ENCODE data around the gene DUSP16.
"Not testable (repeated sequence)": the region's sequence is repeated elsewhere in the genome, so short reads cannot be mapped to it uniquely, and the experiment has no call there.

DUSP16 gene

GRCh38 chr12:12562585-12563261, at the start of gene DUSP16:
DUSP16 (minus strand) TSS chr12:12562863; CDS start chr12:12521098, 41,765 bp downstream.
- H3K36me3 Mint-ChIP-seq: peaks cover 4% of the 10 kb centered on the region
- no peaks in the 10 kb centered on the region for H3K27me3 Mint-ChIP-seq
- H3K9me3 Mint-ChIP-seq: no peaks in the 10 kb centered on the region
- H3K4me3 Mint-ChIP-seq: peak within 1 kb of the TSS; percentile 90
- peak within 1 kb of the TSS; percentile 96 for H3K27ac Mint-ChIP-seq
- peaks cover 44% of the 10 kb centered on the region for H3K4me1 Mint-ChIP-seq

DNA sequence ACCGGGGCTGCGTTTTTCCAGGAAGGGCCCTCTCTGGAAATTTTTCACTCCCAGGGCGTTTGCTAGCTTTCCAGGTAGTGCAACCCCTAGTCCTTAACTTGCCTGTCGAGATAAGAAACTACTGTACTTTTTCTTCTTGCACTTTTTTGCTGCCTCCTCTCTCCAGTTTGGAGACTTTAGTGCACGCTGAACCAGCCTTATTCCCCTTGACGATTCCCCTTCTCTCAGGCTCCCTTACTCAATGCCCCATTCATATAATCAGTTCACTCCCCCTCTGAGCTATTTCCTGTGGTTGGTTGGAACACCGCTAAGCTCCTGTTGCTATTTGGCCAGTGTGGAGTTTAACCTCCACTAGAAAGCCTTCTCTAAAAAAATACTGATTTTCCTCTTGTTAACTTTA, 49.7 kb upstream of the DUSP16 start:
- Mint-ChIP-seq H3K36me3 (peaks cover 4% of the 10 kb centered on the region), H3K4me3 (peak overlapping the region; percentile 90), H3K9me3 (no peaks in the 10 kb centered on the region), H3K27ac (peak overlapping the region; percentile 99), H3K4me1 (peaks cover 71% of the 10 kb centered on the region), H3K27me3 (no peaks in the 10 kb centered on the region)

DNA sequence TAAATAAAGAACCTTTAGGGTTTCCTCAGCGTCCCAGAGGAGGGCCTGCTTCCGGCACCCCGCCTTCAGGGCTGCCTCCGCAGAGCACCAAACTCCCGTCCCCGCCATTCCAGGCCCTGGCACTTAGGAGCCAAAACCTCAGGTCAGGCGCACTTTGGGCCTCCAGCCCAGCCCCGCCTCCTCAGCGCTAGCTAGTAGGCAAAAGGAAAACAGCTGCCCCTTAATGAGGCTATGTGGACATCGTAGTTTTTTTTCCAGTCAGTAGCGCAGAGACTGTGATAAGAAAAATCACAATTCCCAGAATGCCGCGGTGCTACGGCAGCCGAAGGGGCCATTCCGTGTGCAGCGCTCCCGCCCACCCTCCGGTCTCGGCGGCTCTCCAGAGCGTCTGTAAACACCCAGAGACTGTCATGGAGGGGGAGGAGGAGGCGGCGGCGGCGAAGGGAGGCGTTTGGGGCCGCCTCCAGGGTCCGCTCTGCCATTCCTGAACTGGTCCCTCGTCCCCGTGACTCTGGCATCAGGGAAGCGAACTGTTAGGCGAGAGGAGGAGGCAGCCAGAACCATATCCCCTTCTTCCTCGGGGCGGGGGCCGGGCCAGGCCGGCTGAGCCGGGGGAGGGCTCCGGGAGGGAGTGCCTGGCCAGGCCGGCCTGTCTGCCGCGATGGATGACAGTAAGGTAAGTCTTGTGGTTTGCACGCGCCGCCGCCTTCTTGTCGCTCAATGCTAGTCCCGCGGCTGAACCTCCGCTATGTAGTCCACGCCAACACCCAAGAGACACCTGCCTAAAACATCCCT, 49.0 kb upstream of the DUSP16 start, which contains the start of gene CREBL2:
Gene CREBL2 (plus strand): TSS at position 365 of the 795 bp plus-strand sequence. CDS start 297 bp downstream, at position 662.
- peaks cover 4% of the 10 kb centered on the region for H3K36me3 Mint-ChIP-seq
- peaks cover 71% of the 10 kb centered on the region for H3K4me1 Mint-ChIP-seq
- H3K27me3 Mint-ChIP-seq: no peaks in the 10 kb centered on the region
- H3K9me3 Mint-ChIP-seq: no peaks in the 10 kb centered on the region
- peak within 1 kb of the TSS; percentile 99 for H3K27ac Mint-ChIP-seq
- peak within 1 kb of the TSS; percentile 90 for H3K4me3 Mint-ChIP-seq

DNA sequence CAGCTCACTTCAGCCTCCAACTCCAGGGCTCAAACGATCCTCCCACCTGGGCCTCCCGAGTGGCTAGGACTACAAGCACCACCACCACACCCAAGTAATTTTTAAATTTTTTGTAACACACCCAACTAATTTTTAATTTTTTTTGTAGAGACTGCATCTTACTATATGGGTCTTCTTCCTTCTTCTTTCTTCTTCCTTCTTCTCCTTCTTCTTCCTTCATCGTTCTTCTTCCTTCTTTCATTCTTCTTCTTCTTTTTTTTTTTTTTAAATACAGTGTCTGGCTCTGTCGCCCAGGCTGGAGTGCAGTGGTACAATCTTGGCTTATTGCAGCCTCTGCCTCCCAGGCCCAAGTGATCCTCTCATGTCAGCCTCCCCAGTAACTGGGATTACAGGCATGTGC, 48.0 kb upstream of the DUSP16 start:
- peak overlapping the region; percentile 99 for H3K27ac Mint-ChIP-seq
- H3K4me3 Mint-ChIP-seq: peak overlapping the region; percentile 90
- no peaks in the 10 kb centered on the region for H3K9me3 Mint-ChIP-seq
- peaks cover 4% of the 10 kb centered on the region for H3K36me3 Mint-ChIP-seq
- H3K4me1 Mint-ChIP-seq: peaks cover 63% of the 10 kb centered on the region
- H3K27me3 Mint-ChIP-seq: no peaks in the 10 kb centered on the region

DNA sequence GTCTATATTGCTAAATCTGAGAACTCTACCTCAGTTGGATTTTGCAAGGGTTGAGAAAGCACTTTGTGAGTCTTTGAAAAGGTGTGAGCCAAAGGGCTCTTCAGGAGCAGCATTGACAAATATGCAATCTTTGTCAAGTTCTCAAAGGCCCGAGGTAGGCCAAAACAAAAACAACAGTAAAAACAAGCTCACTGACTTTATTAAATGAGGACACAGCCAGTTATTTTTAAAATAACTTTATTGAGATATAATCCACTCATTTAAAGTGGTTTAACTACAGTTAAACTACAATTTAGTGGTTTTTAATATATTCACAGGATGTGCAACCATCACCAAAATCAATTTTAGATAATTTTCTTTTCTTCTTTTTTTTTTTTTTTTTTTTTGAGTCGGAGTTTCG, 47.0 kb upstream of the DUSP16 start:
- H3K27ac Mint-ChIP-seq: no peak overlapping the region
- peaks cover 55% of the 10 kb centered on the region for H3K4me1 Mint-ChIP-seq

GRCh38 chr12:12608557-12608957, 45.9 kb upstream of the DUSP16 start:
- no peak overlapping the region for H3K27ac Mint-ChIP-seq
- H3K27me3 Mint-ChIP-seq: no peaks in the 10 kb centered on the region
- H3K9me3 Mint-ChIP-seq: no peaks in the 10 kb centered on the region
- no peak overlapping the region for H3K4me3 Mint-ChIP-seq
- peaks cover 44% of the 10 kb centered on the region for H3K4me1 Mint-ChIP-seq
- peaks cover under 1% of the 10 kb centered on the region for H3K36me3 Mint-ChIP-seq

More for the DNA sequence above, 47.0 kb upstream of the DUSP16 start:
- Mint-ChIP-seq H3K27me3 (no peaks in the 10 kb centered on the region), H3K36me3 (peaks cover 4% of the 10 kb centered on the region), H3K9me3 (no peaks in the 10 kb centered on the region), H3K4me3 (no peak overlapping the region)

DNA sequence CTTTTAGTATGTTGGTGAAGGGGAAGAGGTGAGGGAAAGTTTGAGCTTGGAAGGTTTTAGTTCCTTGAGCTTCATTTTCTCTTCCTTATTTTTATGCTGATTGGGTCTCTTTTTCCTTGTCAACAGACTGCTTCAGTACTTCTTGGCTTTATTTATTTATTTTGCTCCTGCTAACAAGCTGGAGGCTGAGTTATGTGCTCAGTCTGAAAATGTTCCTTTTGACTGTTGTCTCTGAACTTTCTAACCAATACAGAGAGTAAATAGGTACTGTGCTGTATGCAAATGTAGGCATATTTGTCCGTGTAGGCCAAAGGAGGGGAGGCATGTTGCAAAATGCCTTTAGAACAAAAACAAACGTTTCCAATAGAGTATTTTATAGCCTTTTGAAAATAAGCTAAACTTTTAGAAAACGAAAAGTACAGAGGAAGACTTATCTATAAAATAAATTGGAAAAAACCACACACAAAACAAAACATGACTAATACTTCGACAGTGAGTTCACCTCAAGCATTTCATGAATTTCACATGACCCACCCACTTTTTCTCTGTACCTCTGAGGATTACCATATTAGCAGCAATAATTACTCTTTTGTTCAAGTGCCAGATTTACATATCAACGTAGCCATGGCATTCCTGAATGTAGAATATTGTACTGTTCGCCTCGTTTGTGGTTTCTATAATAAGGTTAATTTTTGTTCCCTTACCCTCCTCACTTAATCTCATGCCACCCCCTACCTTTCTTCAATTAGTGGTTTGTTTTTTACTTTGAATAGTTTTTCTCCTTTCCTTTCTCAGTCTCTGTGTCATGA, 44.3 kb upstream of the DUSP16 start:
- peak overlapping the region; percentile 76 for H3K27ac Mint-ChIP-seq

GRCh38 chr12:12604740-12605139, 42.1 kb upstream of the DUSP16 start:
- H3K4me1 Mint-ChIP-seq: peaks cover 14% of the 10 kb centered on the region
- no peaks in the 10 kb centered on the region for H3K9me3 Mint-ChIP-seq
- no peaks in the 10 kb centered on the region for H3K27me3 Mint-ChIP-seq

More for the DNA sequence above, 44.3 kb upstream of the DUSP16 start:
- Mint-ChIP-seq H3K36me3 (no peaks in the 10 kb centered on the region), H3K4me1 (peaks cover 30% of the 10 kb centered on the region), H3K27me3 (no peaks in the 10 kb centered on the region), H3K9me3 (no peaks in the 10 kb centered on the region), H3K4me3 (peak overlapping the region; percentile 8)

GRCh38 chr12:12600659-12601058, 38.0 kb upstream of the DUSP16 start:
- Mint-ChIP-seq H3K9me3 (no peaks in the 10 kb centered on the region), H3K27ac (no peak overlapping the region), H3K4me1 (no peaks in the 10 kb centered on the region), H3K27me3 (no peaks in the 10 kb centered on the region), H3K36me3 (no peaks in the 10 kb centered on the region), H3K4me3 (no peak overlapping the region)

More at GRCh38 chr12:12604740-12605139, 42.1 kb upstream of the DUSP16 start:
- Mint-ChIP-seq H3K36me3 (no peaks in the 10 kb centered on the region), H3K27ac (no peak overlapping the region), H3K4me3 (no peak overlapping the region)

- no peak overlapping the region for H3K4me3 Mint-ChIP-seq
- no peaks in the 10 kb centered on the region for H3K27me3 Mint-ChIP-seq
- no peak overlapping the region for H3K27ac Mint-ChIP-seq
- no peaks in the 10 kb centered on the region for H3K36me3 Mint-ChIP-seq
- H3K4me1 Mint-ChIP-seq: no peaks in the 10 kb centered on the region
- H3K9me3 Mint-ChIP-seq: no peaks in the 10 kb centered on the region
Observed at GRCh38 chr12:12599750-12600643, 37.3 kb upstream of the DUSP16 start.

GRCh38 chr12:12598864-12599263, 36.2 kb upstream of the DUSP16 start:
- Mint-ChIP-seq H3K4me3 (no peak overlapping the region), H3K9me3 (no peaks in the 10 kb centered on the region), H3K4me1 (no peaks in the 10 kb centered on the region), H3K27me3 (no peaks in the 10 kb centered on the region), H3K27ac (no peak overlapping the region), H3K36me3 (no peaks in the 10 kb centered on the region)

GRCh38 chr12:12596598-12596997, 33.9 kb upstream of the DUSP16 start:
- not testable (repeated sequence) for H3K27me3 Mint-ChIP-seq, H3K36me3 Mint-ChIP-seq, H3K4me3 Mint-ChIP-seq, H3K4me1 Mint-ChIP-seq, H3K9me3 Mint-ChIP-seq
- peak overlapping the region; percentile 82 for H3K27ac Mint-ChIP-seq

GRCh38 chr12:12595929-12596328, 33.3 kb upstream of the DUSP16 start:
- not testable (repeated sequence) for H3K27ac Mint-ChIP-seq, H3K4me1 Mint-ChIP-seq

DNA sequence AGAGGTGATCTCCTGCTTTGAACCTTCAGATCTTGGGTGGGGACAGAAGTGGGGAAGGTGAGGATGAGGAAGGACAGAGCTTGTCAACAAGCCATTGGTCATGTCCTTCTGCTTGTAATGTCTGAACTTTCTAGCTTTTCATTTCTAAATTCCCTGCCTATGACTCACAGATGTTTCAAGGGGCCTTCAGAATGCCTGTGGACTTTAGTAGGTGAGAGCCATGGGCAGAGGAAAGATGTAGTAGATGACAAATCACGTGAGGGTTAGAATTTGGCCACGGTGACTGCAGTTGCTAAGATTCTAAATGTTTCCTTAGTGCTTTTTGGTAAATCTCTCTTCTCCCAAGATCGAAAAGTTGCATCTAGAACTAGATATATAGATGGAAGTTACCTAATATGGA, 30.3 kb upstream of the DUSP16 start:
- H3K9me3 Mint-ChIP-seq: no peaks in the 10 kb centered on the region
- H3K4me1 Mint-ChIP-seq: no peaks in the 10 kb centered on the region
- H3K27me3 Mint-ChIP-seq: no peaks in the 10 kb centered on the region
- H3K4me3 Mint-ChIP-seq: no peak overlapping the region
- no peak overlapping the region for H3K27ac Mint-ChIP-seq
- H3K36me3 Mint-ChIP-seq: no peaks in the 10 kb centered on the region

More at GRCh38 chr12:12595929-12596328, 33.3 kb upstream of the DUSP16 start:
- not testable (repeated sequence) for H3K36me3 Mint-ChIP-seq, H3K4me3 Mint-ChIP-seq, H3K9me3 Mint-ChIP-seq, H3K27me3 Mint-ChIP-seq

GRCh38 chr12:12590961-12591360, 28.3 kb upstream of the DUSP16 start:
- H3K4me1 Mint-ChIP-seq: no peaks in the 10 kb centered on the region
- no peaks in the 10 kb centered on the region for H3K36me3 Mint-ChIP-seq
- H3K27me3 Mint-ChIP-seq: no peaks in the 10 kb centered on the region
- no peak overlapping the region for H3K4me3 Mint-ChIP-seq
- no peaks in the 10 kb centered on the region for H3K9me3 Mint-ChIP-seq
- no peak overlapping the region for H3K27ac Mint-ChIP-seq

Data from activated naive CD4-positive, alpha-beta T cell treated with anti-CD3 and anti-CD28 coated beads, Interleukin-2, amount 50 U/mL, for 24 hours (primary cell).